Activated naive CD4-positive, alpha-beta T cell treated with anti-CD3 and anti-CD28 coated beads, Interleukin-2, amount 50 U/mL, for 72 hours (primary cell): Measurements from ENCODE around the gene RRP9. TPM values are rescaled to one million over a fixed set of nuclear protein-coding genes. Genes with fewer than 3 reads are reported as not detected.
"Not testable (repeated sequence)": the region's sequence is repeated elsewhere in the genome, so short reads cannot be mapped to it uniquely, and the experiment has no call there.

Experiments used
- ATAC-seq, 2 donors: fragments of 150-1000 bp; cut with Tn5 transposase; 2 replicates each; pipeline ENCODE4 v1.10.0; 2021; ENCODE audit warnings: mild to moderate bottlenecking in 2 of 2, moderate library complexity in 2 of 2
- DNase-seq, 2 donors: peaks; one replicate each; pipeline ENCODE4 v3.0.0; 2021 to 2022; ENCODE audit warnings: low spot score in 2 of 2
- H3K27ac Mint-ChIP-seq, 2 donors: one replicate each; pipeline ENCODE4 v1.8.0; 2022; ENCODE audit warnings: mild to moderate bottlenecking in 2 of 2, mixed read lengths in 2 of 2
- H3K36me3 Mint-ChIP-seq, 2 donors: one replicate each; pipeline ENCODE4 v1.8.0; 2022; ENCODE audit warnings: mixed read lengths in 2 of 2
- H3K9me3 Mint-ChIP-seq, 2 donors: one replicate each; pipeline ENCODE4 v1.8.0; 2022; ENCODE audit warnings: mixed read lengths in 2 of 2
- total RNA-seq, 2 donors: library from RNA; stranded (reverse); gene quantifications; one replicate each; pipeline ENCODE4 v1.2.3, GENCODE V29; 2022

The RRP9 gene
- total RNA-seq, 2 donors from 2014 or later: 23.6 to 33.0 TPM

DNA sequence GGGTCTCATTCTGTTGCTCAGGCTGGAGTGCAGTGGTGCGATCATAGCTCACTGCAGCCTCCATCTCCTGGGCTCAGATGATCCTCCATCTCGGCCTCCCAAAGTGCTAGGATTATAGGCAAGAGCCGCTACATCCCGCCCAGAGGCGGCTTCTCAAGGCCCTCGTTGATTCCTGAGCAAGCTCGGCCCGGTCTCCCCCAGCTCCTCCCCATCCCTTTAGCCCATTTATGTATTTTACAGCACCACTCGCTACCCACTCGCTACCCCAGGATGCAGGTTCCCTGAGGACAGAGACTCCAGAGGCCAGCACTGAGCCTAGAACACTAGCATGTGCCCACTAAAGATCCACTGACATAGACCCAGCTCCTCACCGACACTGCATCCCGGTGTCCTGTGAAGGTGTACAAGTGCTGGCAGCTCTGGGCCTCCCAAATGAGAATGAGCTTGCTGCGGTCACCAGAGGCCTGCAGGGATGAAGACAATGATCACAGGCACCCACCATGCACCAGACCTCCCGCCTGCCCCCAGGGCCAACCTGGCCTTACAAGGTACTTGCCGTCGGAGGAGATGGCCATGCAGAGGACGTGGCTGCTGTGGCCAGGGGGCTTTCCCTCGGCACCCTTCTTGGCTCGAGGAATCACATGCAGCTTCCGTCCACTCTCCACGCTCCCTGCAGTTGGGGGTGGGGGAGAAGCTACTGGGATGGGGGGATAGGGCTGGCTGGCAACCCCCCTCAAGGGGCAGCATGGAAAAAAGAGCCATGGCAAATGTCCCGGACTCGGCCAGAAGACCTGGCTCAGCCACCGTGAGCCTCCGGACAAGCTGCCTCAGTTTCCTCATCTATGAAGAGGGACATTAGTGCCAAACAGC lies 5.6 kb downstream of the RRP9 start:
- ATAC-seq: no peak
- H3K36me3 Mint-ChIP-seq: peaks cover 20 to 30% of the 10 kb centered on the region in 2 donors
- no peaks in the 10 kb centered on the region for H3K9me3 Mint-ChIP-seq
- DNase-seq: no peak
- H3K27ac Mint-ChIP-seq: no peak overlapping the region

DNA sequence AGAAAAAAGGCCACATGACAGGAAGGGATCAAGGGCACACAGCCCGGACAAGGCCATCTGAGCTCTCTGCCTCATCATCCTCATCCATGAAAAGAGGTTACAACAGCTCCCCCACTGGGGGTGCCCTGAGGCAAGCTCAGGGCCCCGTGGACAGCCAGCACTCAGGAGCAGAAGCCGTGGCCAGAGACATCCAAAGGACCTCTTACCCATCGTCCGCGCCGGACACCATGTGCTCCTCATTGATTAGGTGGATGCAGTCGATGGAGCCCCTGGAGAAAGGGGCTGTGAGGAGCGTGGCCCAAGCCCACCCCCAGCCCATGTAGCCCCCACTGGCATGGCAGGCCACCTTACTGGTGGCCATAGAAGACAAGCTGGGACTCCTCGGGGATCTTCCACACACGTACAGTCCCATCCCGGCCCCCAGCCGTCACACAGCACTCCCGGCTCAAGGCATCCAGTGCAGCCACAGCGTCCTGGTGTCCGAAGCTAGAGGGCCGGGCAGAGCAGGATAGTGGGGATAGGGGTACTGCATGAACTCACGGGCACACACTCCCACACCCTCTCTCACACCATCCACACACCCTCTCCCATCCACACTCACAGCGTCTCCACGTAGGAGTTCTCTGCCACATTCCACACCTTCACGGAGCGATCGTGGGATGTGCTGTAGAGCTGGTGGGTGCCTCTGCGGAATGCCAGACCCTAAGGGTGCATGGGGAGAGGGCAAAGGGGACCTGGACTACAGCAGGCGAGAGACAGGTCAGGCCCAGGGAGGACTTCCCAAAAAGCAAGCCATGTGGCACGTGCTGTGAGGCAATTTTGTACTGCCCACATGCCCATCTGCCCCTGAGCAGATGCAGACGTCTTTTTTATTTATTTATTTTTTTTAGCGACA lies 6.5 kb downstream of the RRP9 start:
- DNase-seq (no peak), ATAC-seq (no peak)
- H3K36me3 Mint-ChIP-seq: peaks cover 12 to 29% of the 10 kb centered on the region in 2 donors
- no peaks in the 10 kb centered on the region for H3K9me3 Mint-ChIP-seq
- peak overlapping the region in 1 of 2 donors; percentile 36 for H3K27ac Mint-ChIP-seq

DNA sequence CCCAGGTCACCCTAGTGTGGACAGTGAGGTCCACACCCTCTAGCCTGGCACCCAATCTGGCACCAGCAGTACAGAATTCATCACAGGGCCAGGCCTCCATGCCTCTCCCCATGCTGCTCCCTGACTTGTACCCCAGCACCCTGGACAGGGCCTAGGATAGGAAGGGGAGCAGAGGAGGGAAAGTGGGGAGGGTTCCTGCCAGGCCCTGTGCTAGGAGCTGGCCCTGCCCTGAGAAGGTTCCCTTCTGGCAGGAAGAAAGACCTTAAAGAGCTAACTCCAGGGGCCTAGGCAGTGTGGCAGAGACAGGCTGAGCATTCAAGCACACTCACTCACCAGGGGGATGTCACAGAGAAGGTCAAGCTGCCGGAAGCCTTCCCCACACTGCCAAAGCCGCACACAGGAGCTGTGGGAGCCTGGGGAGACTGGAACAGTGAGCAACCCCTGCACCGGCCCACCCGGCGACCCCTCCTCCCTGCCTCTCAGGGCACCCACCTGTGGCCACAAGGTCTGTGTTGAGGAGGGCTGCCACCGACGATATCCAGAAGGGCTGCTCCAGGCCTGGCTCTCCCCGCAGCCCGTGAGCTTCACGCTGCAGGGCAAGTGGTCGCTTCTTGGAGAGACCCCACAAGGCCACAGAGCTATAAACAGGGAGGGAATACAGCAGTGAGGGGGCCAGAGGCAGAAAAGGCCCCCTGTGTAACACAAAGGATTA lies 7.4 kb downstream of the RRP9 start:
- Mint-ChIP-seq H3K27ac (peak overlapping the region in 1 of 2 donors; percentile 60), H3K36me3 (peaks cover 12 to 29% of the 10 kb centered on the region in 2 donors), H3K9me3 (no peaks in the 10 kb centered on the region)
- DNase-seq: no peak
- ATAC-seq: peak in 1 of 2 donors; percentile 16

DNA sequence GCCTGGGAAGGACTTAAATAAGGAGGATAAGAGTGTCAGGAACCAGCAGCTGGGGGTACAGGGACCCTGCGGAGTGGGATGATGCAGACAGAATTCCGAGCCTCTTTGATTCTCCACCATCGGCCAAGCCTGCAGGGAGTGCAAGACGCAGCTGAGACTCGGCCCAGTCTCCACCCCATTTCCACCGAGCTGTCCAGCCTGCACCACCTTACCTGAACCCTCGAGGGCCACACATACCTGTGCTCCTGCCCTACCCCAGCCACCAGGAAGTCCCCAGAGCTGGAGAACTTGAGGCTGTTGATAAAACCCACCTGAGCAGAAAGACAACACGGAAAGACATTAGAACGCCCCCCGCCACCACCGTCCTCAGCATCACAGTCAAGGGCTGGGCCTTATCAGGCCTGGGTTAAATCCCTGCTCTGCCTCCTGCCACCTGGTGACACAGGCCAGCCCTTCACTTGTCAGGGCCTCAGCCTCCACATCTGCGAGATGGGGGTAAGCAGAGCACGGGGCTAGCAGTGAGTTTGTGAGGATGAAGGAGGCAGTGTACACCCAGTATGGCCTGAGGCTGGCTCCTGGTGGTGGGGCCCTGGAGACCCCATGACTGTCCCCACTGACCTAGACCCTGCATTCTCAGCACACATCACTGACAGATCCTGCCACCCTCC lies 8.1 kb downstream of the RRP9 start:
- no peak for ATAC-seq
- Mint-ChIP-seq H3K27ac (no peak overlapping the region), H3K36me3 (peaks cover 12 to 29% of the 10 kb centered on the region in 2 donors), H3K9me3 (no peaks in the 10 kb centered on the region)
- no peak for DNase-seq

DNA sequence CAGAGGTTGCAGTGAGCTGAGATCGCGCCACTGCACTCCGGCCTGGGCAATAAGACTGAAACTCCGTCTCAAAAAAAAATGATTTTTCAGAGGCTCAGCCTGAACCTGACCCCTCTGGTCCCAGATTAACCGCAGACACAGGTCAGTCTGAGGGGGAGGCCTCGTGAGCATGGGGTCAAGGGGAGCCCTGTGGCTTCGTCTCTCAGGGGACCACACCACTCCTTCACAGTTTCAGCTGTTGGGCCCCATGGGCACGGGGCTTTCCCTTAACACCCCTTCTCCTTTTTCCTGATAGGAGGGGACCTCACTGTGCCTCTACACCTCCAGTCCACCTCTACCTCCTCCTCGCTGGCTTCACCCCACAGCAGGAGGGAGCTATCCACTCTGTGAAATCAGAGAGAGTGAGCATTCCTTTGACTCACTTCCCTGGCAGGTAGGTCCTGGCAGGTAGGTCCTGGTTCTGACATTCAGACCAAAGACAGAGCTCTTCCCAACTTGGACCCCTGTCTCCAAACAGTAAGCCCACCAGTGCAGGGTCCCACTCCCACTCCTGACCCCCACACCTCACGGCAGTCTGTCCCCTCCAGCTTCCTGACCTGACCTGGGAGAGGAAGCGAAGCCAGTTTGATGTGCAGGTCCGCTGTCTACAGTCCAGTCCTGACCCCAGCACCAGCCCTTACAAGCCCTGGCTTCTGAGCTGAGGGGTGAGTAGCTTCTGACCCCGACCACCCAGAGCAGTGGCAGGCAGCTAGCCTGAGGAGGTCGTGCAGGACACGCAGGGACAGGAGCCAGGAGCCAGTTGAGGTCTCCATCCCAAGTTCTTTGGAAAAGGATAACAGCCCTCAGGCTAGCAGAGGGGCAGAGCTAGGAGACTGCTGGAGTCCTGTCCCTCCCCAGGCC lies 9.0 kb downstream of the RRP9 start:
- ATAC-seq (no peak), DNase-seq (no peak)
- H3K36me3 Mint-ChIP-seq: peaks cover 9 to 20% of the 10 kb centered on the region in 2 donors
- H3K27ac Mint-ChIP-seq: no peak overlapping the region
- no peaks in the 10 kb centered on the region for H3K9me3 Mint-ChIP-seq

DNA sequence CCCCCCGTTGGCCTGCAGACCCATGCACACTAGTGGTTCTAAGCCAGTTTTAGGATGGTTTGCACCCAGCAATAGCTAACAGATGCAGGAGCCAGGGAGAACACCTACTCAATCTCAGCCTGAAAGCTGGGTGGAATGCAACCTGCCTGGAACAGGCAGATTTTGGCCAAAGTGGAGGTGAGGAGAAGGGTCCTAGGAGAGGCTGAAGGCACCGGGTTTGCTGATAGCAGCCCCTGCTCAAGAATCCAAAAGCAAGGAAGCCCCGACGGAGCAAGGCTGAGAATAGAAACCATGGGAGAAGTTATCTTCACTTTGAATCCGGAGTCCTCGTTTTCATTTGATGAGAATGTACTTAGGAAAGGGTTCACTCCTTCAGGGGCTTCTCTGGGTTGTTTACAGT lies 9.9 kb downstream of the RRP9 start:
- Mint-ChIP-seq H3K9me3 (no peaks in the 10 kb centered on the region), H3K36me3 (peaks cover 7 to 15% of the 10 kb centered on the region in 2 donors), H3K27ac (peak overlapping the region in 1 of 2 donors; percentile 53)
- DNase-seq: no peak
- ATAC-seq: no peak

DNA sequence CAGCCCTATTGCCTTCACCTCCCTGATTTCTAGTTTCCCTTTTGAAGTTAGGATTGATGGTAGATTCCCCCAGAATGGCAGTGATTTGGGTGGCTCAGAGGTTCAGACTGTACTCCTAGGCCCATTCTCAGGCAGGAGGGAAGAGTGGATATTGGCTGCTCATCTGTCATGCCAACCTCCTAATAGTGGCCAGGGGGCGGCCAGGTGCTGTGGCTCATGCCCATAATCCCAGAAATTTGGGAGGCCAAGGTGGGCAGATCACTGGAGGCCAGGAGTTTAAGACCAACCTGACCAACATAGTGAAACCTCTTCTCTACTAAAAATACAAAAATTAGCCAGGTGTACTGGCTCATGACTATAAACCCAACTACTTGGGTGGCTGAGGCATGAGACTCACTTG lies 11.3 kb downstream of the RRP9 start:
- no peak for ATAC-seq
- no peak for DNase-seq
- Mint-ChIP-seq H3K27ac (no peak overlapping the region), H3K36me3 (peaks cover 7 to 15% of the 10 kb centered on the region in 2 donors), H3K9me3 (no peaks in the 10 kb centered on the region)

DNA sequence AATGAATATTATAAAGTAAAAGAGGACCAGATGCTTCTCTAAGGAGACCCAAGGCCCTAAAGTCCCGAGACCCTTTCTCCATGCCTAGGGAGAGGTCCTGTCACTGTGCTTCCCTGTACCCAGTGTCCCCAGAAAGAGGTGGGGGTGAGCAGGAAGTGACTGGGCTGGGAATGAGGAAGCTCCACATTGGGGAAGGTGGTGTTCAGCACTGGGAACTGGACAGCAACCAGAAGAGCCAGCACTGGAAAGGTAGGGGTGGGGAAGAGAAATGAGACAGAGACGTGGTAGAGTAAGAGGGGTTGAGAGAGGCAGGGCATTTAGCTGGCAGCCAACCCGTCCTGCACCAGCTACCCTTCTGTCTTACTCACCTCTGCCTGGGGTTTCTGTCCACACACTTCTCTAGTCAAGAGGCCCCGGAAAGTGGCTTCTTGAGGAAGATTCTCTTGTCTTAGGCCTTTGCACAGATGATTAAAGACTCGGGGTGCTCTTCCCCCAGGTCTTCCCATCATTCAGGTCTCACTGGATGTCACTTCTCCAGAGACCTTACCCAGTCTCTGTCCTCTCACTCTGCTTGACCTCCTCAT lies 12.2 kb downstream of the RRP9 start:
- ATAC-seq: no peak
- DNase-seq: no peak
- no peaks in the 10 kb centered on the region for H3K9me3 Mint-ChIP-seq
- H3K36me3 Mint-ChIP-seq: peaks cover 6 to 14% of the 10 kb centered on the region in 2 donors
- H3K27ac Mint-ChIP-seq: no peak overlapping the region

DNA sequence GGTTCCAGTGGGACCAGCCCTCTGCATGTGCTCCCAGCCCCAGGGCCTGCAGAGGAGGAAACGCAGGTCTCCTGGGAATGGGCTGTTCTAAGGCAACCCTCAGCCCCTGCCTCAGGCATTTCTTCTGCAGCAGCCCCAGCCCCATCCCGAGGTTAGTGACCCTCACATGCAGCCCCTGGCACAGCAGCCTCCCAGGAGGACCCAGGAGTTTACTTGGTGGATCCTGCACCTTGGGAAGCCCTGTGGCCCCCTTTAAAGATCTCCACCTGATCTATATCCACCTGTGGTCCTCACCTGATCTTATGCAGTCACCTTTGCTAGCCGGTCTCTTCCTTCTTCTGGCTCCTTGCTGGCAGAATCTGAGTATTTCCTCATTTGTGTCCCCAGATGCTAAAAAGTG lies 12.7 kb downstream of the RRP9 start:
- not testable (repeated sequence) for H3K9me3 Mint-ChIP-seq, DNase-seq, H3K36me3 Mint-ChIP-seq, H3K27ac Mint-ChIP-seq, ATAC-seq

DNA sequence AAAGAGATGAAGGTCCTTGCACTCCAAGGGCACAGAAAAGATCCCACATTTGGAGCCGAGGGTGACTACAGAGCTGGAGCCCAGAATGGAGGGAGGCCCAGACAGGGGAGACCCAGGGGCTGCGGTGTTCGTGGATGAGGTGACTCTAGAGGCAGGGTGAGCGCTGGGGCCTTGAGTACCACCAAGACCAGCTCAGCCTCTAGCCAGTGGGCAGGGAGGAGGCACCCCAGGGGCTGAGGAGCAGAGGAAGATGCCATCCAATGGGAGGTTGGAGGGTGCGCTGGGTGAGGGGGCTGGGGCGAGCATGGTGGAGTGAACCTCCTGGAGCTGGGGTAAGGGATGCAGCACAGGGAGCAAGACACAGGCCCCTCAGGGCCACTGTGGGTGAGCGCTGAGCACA lies 13.3 kb downstream of the RRP9 start:
- ATAC-seq: peak in 1 of 2 donors; percentile 11
- no peak overlapping the region for H3K27ac Mint-ChIP-seq
- no peak for DNase-seq
- no peaks in the 10 kb centered on the region for H3K9me3 Mint-ChIP-seq
- H3K36me3 Mint-ChIP-seq: peaks cover 0 to 6% of the 10 kb centered on the region in 2 donors

DNA sequence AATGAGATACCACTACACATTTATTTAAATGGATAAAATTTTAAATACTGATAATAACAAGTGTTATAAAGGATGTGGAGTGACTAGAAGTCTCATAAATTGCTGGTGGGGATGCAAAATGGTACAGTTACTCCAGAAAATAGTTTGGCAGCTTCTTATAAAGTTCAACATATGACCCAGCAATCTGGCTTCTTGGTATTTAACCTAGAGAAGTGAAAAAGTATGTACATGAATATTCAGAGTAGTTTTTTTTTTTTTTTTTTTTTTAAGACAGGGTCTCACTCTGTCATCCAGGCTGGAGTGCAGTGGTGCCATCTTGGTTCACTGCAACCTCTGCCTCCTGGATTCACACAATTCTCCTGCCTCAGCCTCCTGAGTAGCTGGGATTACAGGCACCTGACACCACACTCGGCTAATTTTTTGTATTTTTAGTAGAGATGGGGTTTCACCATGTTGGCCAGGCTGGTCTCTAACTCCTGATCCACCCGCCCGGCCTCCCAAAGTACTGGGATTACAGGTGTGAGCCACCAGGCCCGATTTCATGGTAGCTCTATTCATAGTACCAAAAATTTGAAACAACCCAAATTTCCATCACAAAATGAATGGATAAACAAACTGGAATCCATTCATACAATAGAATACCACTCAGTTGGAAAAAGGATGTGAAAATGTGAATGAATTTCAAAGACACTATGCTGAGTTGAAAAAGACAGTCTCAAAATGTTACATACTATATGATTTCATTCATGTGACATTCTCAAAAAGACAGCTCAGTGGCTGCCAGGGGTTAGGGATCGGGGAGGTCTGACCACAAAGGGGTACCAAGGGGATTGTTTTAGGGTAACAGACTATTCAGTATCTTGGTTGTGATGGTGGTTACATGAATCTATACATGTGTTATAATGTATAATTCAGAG lies 14.4 kb downstream of the RRP9 start:
- no peak for ATAC-seq
- peaks cover 0 to 6% of the 10 kb centered on the region in 2 donors for H3K36me3 Mint-ChIP-seq
- no peak for DNase-seq
- H3K9me3 Mint-ChIP-seq: no peaks in the 10 kb centered on the region
- no peak overlapping the region for H3K27ac Mint-ChIP-seq

DNA sequence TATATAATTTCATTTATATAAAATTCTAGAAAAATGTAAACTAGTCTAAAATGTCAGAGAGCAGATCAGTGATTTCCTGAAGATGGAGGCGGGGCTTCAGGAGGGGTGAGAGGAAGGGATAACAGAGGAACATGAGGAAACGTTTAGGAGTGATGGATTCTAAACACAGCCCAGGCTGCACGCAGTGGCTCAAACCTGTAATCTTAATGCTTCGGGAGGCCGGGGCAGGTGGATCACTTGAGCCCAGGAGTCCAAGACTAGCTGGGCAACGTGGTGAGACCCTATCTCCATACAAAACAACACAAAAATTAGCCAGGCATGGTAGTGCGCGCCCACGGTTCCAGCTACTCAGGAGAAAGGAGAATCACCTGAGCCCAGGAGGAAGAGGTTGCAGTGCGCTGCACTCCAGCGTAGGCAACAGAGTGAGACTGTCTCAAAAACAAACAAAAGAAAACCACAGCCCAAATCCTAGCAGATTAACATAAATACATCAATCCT lies 20.6 kb downstream of the RRP9 start:
- no peak overlapping the region for H3K27ac Mint-ChIP-seq
- DNase-seq (no peak), ATAC-seq (no peak)
- H3K9me3 Mint-ChIP-seq: no peaks in the 10 kb centered on the region
- no peaks in the 10 kb centered on the region for H3K36me3 Mint-ChIP-seq

DNA sequence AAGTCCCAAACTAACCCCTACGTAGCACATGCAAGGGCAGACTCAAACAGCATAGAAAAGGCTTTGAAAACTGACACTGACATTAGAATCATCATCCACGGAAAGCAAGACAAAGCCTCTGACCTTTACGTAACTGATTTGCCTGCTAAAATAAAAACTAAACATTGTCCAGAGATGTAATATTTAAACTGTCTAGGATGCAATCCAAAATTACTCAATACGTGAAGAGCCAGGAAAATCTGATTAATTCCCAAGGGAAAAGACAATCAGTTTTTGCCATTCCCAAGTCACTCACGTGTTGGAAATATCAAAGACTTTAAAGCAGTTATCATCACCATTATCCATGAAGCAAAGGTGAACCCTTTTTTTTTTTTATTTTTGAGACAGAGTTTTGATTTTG lies 25.3 kb downstream of the RRP9 start:
- H3K36me3 Mint-ChIP-seq: no peaks in the 10 kb centered on the region
- H3K27ac Mint-ChIP-seq: no peak overlapping the region
- no peaks in the 10 kb centered on the region for H3K9me3 Mint-ChIP-seq
- DNase-seq (no peak), ATAC-seq (no peak)

DNA sequence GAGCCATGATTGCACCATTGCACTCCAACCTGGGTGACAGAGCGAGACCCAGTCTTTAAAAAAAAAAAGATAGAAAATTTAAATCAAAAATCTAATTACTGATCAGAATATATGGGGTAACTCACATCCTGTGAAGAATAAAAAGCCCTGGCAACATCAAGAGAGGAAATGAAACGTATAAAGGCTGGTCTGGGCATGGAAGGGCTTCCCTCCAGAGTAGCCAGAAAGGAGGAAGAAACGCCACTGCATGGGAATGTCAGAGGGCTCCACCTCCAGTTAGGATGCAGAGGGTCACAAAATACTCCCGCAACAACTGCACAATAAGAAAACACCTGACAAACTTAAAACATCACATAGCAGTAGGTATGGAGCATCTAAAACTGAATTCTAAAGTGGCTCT lies 33.7 kb downstream of the RRP9 start:
- DNase-seq (no peak), ATAC-seq (no peak)
- peaks cover 31 to 34% of the 10 kb centered on the region in 2 donors for H3K36me3 Mint-ChIP-seq
- peaks cover 16 to 35% of the 10 kb centered on the region in 2 donors for H3K9me3 Mint-ChIP-seq
- no peak overlapping the region for H3K27ac Mint-ChIP-seq
